ENCODE measurements around the gene SCUBE3. TPM values are rescaled to one million over a fixed set of nuclear protein-coding genes. Genes with fewer than 3 reads are reported as not detected.

The SCUBE3 gene
- total RNA-seq, 2 donors from 2014 or later = 0.33 TPM; not detected in 1

DNA sequence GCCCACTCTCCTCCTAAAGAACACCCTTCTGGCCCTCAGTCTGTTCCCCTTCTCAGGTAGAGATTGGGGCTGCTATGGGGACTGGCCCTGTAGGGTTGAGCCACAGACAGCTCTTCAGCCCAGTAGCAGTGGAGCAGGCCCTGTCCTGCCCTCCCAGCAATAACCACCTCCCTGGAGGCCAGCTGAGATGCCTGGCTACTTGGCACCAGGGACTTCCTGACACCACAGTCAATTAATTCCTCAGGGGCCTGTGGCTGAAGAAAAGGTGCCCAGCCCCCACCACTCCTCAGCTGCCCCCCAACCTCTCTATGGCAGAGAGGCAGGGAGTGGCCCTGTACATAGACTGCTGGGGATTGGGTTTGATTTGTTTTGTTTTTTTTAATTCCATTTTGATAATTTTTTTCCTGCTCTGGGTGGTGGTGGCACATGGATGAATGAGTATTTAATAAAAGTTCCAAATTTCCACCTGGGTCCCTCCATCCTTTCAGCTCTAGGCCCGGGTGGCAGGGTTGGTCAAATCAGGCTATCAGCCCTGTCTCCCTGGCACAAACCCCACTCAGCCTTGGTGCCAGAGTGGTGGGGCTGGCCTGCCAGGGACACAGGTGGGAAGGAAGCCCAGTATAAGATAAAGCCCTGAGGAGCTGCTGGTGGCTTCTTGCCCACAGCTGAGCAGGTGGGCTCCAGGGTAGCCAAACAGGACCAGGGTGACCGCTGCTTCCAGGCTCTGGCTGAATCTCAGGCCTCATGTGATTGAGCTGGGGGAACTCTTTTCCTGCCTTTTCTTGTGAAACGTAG, 82.0 kb downstream of the SCUBE3 start:
- no peaks in the 10 kb centered on the region for H3K27me3 ChIP-seq
- 31 to 56% methylated on average over 1 to 3 of the region's 3 CpGs for WGBS, 2 donors
- peaks cover 0 to 8% of the 10 kb centered on the region in 2 donors for H3K36me3 ChIP-seq (replicated peaks in 1 of 2; ENCODE audit: insufficient read depth in 1 of 2, low read depth in 2 of 2)
- no peak for TF ChIP-seq POLR2A (IDR thresholded peaks at IDR 0.05)
- TF ChIP-seq, protein P1, sequence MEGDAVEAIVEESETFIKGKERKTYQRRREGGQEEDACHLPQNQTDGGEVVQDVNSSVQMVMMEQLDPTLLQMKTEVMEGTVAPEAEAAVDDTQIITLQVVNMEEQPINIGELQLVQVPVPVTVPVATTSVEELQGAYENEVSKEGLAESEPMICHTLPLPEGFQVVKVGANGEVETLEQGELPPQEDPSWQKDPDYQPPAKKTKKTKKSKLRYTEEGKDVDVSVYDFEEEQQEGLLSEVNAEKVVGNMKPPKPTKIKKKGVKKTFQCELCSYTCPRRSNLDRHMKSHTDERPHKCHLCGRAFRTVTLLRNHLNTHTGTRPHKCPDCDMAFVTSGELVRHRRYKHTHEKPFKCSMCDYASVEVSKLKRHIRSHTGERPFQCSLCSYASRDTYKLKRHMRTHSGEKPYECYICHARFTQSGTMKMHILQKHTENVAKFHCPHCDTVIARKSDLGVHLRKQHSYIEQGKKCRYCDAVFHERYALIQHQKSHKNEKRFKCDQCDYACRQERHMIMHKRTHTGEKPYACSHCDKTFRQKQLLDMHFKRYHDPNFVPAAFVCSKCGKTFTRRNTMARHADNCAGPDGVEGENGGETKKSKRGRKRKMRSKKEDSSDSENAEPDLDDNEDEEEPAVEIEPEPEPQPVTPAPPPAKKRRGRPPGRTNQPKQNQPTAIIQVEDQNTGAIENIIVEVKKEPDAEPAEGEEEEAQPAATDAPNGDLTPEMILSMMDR (IDR thresholded peaks at IDR 0.05) = no peak
- no peak overlapping the region for H3K27ac ChIP-seq
- no peak overlapping the region for H3K4me3 ChIP-seq
- no peaks in the 10 kb centered on the region for H3K9me3 ChIP-seq
- intact Hi-C loops (cut with DNase I) = loop anchor here (5.0 kb wide), 1 partner anchor 157 kb away; the partner anchor contains the start of gene FANCE
- DNase-seq = no peak
- H3K4me1 ChIP-seq = peaks cover 35% of the 10 kb centered on the region
- ATAC-seq = no peak

DNA sequence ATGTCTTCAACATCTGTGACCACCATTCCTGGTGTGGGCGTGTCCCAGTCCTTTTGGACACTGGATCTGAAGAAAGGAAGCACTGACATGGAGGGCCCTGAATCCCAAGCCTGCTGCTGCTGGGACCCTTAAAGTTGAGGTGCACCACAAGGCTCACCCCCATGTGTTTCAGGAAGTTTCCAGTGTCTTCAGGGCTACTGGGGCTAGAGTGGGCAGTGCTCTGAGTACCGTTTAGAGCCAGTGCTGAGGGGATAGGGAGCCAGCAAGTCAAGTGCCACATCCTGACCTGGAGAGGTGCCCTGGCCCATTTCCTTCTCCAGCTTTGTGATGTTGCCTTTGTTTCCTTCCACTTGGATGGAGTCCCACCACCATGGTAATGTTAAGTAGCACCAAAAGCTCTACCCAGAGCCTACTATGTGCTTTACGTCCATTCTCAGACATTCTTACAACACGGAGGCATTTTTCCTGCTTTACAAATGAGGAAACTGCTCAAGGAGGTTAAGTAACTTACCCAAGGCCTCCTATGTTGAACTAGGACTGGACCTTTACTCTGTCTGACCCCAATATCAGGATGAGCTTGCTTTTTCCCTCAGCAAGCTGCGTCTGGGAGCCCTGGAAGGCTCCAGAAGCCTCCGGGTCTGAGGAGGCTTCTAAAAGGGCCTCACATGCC, 83.3 kb downstream of the SCUBE3 start:
- Histone ChIP-seq H3K9me3 (no peaks in the 10 kb centered on the region), H3K36me3 (replicated peaks in 1 of 2; ENCODE audit: insufficient read depth in 1 of 2, low read depth in 2 of 2) (peaks cover 0 to 3% of the 10 kb centered on the region in 2 donors), H3K4me3 (no peak overlapping the region), H3K27ac (peak overlapping the region in 3 of 4 donors; percentile 32 to 76 (median 74)), H3K27me3 (no peaks in the 10 kb centered on the region), H3K4me1 (peaks cover 35% of the 10 kb centered on the region)
- no peak for ATAC-seq
- intact Hi-C loops (cut with DNase I) = loop anchor here (5.0 kb wide), 1 partner anchor 155 kb away; the partner anchor contains the start of gene FANCE
- no peak for TF ChIP-seq POLR2A (IDR thresholded peaks at IDR 0.05)
- TF ChIP-seq, protein P1 (IDR thresholded peaks at IDR 0.05) = no peak
- DNase-seq = no peak
- WGBS, 2 donors = 40 to 41% methylated on average over 4 to 6 of the region's 6 CpGs

DNA sequence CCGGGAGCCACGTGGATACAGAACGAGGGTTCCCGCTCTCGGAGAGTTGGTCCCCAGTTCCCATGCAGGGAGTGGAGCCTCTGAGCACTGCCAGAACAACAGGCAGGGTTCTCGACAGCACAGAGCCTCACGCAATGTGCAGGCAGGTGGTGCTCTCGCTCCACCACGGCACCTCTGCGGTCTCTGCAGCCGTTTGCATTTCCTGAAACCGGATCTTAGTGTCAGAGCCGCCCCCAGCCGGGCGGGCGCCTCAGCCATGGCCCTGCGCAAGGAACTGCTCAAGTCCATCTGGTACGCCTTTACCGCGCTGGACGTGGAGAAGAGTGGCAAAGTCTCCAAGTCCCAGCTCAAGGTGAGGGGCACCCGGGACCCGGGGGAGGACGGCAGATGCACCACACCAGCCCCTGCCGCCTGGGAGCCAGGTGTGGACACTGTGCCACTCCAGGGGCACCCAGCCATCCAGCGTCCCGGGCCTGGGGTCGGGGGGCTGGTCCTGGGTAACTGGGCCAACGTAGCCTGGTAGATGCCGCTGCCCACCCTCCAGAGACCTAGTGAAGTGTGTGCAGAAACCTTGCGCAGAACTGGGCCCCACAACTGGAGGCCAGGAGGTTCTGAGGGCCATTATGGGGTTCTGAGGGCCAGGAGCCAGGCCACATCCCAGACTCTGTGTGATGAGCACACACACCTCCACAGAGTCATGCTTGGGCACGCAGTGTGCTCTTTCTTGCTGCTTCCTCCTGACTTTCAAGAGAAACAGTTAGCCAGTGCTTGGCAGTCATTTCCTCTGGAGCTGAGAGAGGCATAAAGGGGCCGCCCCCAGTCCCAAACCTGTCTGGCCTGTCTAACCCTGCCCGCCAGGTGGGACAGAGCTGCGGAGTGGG, 84.1 kb downstream of the SCUBE3 start, which contains the start of gene DEF6:
TSS of gene DEF6 (plus strand) at position 218 of the 881 bp plus-strand sequence. CDS start at position 257, 39 bp downstream.
- TF ChIP-seq, protein P1 (IDR thresholded peaks at IDR 0.05) = peak; percentile 53 to 98 (median 94)
- peak; percentile 71 to 90 (median 84) for TF ChIP-seq POLR2A (IDR thresholded peaks at IDR 0.05)
- H3K27ac ChIP-seq = peak within 1 kb of the TSS; percentile 32 to 76 (median 59)
- H3K4me3 ChIP-seq = peak within 1 kb of the TSS; percentile 21 to 71
- H3K9me3 ChIP-seq = no peaks in the 10 kb centered on the region
- WGBS, 2 donors = 9 to 28% methylated on average over 13 to 25 of the region's 35 CpGs
- peaks cover 0 to 3% of the 10 kb centered on the region in 2 donors for H3K36me3 ChIP-seq (replicated peaks in 1 of 2; ENCODE audit: insufficient read depth in 1 of 2, low read depth in 2 of 2)
- intact Hi-C loops (cut with DNase I) = loop anchor here (5.0 kb wide), 1 partner anchor 154 kb away; the partner anchor contains the start of gene FANCE
- no peaks in the 10 kb centered on the region for H3K27me3 ChIP-seq
- ATAC-seq (peak; percentile 96), DNase-seq (peak; percentile 87 to 93 (median 91))
- H3K4me1 ChIP-seq = peaks cover 35% of the 10 kb centered on the region

DNA sequence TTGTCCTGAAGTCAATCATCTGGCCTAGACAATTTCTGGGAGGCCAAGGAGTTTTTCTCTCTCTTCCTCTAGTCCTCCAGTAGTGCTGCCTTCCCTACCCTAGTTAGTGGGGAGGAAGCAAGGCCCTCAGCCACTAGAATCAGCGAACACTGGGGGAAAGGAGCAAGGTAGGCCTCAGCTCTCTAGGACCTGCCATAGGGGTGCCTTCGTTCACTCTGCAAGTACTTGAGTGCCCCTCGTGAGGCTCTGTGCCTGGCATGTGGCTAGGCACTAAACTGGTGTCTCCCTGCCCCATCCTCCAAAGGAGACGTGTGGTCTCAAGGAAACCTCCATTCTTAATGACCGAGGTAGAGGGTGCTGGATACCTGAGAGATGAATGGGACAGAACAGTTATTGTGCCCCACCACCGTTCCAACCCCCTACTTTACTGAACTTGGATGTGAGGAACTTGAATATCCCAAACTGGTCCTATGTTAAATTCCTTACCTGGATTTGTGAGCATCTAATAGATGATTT, 84.9 kb downstream of the SCUBE3 start:
- peak overlapping the region in 1 of 4 donors; percentile 76 for H3K27ac ChIP-seq
- intact Hi-C loops (cut with DNase I) = loop anchor here (5.0 kb wide), 1 partner anchor 154 kb away; the partner anchor contains the start of gene FANCE
- H3K27me3 ChIP-seq = no peaks in the 10 kb centered on the region
- ATAC-seq (no peak), DNase-seq (no peak)
- 70 to 71% methylated on average over 5 to 6 of the region's 6 CpGs for WGBS, 2 donors
- H3K36me3 ChIP-seq (replicated peaks in 1 of 2; ENCODE audit: insufficient read depth in 1 of 2, low read depth in 2 of 2) = peaks cover 0 to 3% of the 10 kb centered on the region in 2 donors
- peaks cover 35% of the 10 kb centered on the region for H3K4me1 ChIP-seq
- no peaks in the 10 kb centered on the region for H3K9me3 ChIP-seq
- TF ChIP-seq, protein P1 (IDR thresholded peaks at IDR 0.05) = no peak
- TF ChIP-seq POLR2A (IDR thresholded peaks at IDR 0.05) = no peak
- peak overlapping the region in 1 of 2 donors; percentile 71 for H3K4me3 ChIP-seq

Measured in body of pancreas (tissue), 4 donors.